NCI-H2029 (cell line): Measurements from ENCODE around the gene SPRED1.
"Not testable (repeated sequence)": the region's sequence is repeated elsewhere in the genome, so short reads cannot be mapped to it uniquely, and the experiment has no call there.

ENCODE experiments used
- DNase-seq: peaks from one replicate; lab custom pipeline; 2025; lab: John Stamatoyannopoulos, UW

SPRED1 gene

GRCh38 chr15:38231436-38231835 is 21.2 kb upstream of the SPRED1 start:
- DNase-seq = no peak

- not testable (repeated sequence) for DNase-seq
Observed at GRCh38 chr15:38237021-38237420, 15.6 kb upstream of the SPRED1 start.

GRCh38 chr15:38238311-38238710 is 14.3 kb upstream of the SPRED1 start:
- DNase-seq = no peak

GRCh38 chr15:38242055-38242454 is 10.6 kb upstream of the SPRED1 start:
- DNase-seq = no peak

GRCh38 chr15:38243278-38244055 is 9.2 kb upstream of the SPRED1 start:
- no peak for DNase-seq

- DNase-seq = no peak
Observed at GRCh38 chr15:38247336-38247735, 5.3 kb upstream of the SPRED1 start.

- DNase-seq = no peak
Observed at GRCh38 chr15:38253351-38253781, 730 bp downstream of the SPRED1 start.

- no peak for DNase-seq
Observed at GRCh38 chr15:38254051-38254883, 1.6 kb downstream of the SPRED1 start.

GRCh38 chr15:38255690-38256089 is 3.1 kb downstream of the SPRED1 start:
- DNase-seq = no peak

- no peak for DNase-seq
Observed at GRCh38 chr15:38257676-38258075, 5.0 kb downstream of the SPRED1 start.

GRCh38 chr15:38259134-38259533 is 6.5 kb downstream of the SPRED1 start:
- no peak for DNase-seq

- no peak for DNase-seq
Observed at GRCh38 chr15:38260077-38260476, 7.4 kb downstream of the SPRED1 start.

- DNase-seq = no peak
Observed at GRCh38 chr15:38263251-38263650, 10.6 kb downstream of the SPRED1 start.

GRCh38 chr15:38263996-38264395 is 11.4 kb downstream of the SPRED1 start:
- no peak for DNase-seq

- no peak for DNase-seq
Observed at GRCh38 chr15:38266247-38266986, 13.8 kb downstream of the SPRED1 start.

- no peak for DNase-seq
Observed at GRCh38 chr15:38267421-38268022, 14.9 kb downstream of the SPRED1 start.

- no peak for DNase-seq
Observed at GRCh38 chr15:38271144-38271543, 18.5 kb downstream of the SPRED1 start.

GRCh38 chr15:38271895-38272294 is 19.3 kb downstream of the SPRED1 start:
- DNase-seq = no peak

GRCh38 chr15:38272431-38272830 is 19.8 kb downstream of the SPRED1 start:
- DNase-seq = not testable (repeated sequence)

- DNase-seq = no peak
Observed at GRCh38 chr15:38274135-38274534, 21.5 kb downstream of the SPRED1 start.

GRCh38 chr15:38275959-38276358 is 23.3 kb downstream of the SPRED1 start:
- no peak for DNase-seq

- DNase-seq = not testable (repeated sequence)
Observed at GRCh38 chr15:38277281-38277680, 24.6 kb downstream of the SPRED1 start.
